G401 (cell line): ENCODE data around the gene TXNDC11. TPM values are rescaled to one million over a fixed set of nuclear protein-coding genes. Genes with fewer than 3 reads are reported as not detected.
A peak's percentile ranks its signal among the peaks of the same experiment; 100 is the strongest.

Source experiments
- DNase-seq: peaks from one replicate; pipeline ENCODE4 v3.0.0-alpha.2; 2015; ENCODE audit warnings: low spot score
- in situ Hi-C: cut with HindIII; loops from 2 replicates; pipeline ENCODE4 v1.10.0; 2016; ENCODE audit warnings: low sequenced_read_pairs, mixed read lengths
- total RNA-seq: library from RNA; depleted of rRNA; stranded (reverse); fragments of >200 nt; shearing (Covaris generic); gene quantifications from 2 replicates; pipeline ENCODE4 v1.2.3, GENCODE V29; 2014

Gene TXNDC11
- total RNA-seq, 1 experiment from 2014 or later, result 25.4 TPM

GRCh38 chr16:11727796-11728543 lies 14.7 kb downstream of the TXNDC11 start:
- in situ Hi-C loops, result no loop called here
- no peak for DNase-seq

GRCh38 chr16:11726008-11726407 lies 16.6 kb downstream of the TXNDC11 start:
- in situ Hi-C loops, result no loop called here

GRCh38 chr16:11725457-11725856 lies 17.2 kb downstream of the TXNDC11 start:
- in situ Hi-C loops, result no loop called here
- no peak for DNase-seq

More at GRCh38 chr16:11726008-11726407, 16.6 kb downstream of the TXNDC11 start:
- DNase-seq, result no peak

GRCh38 chr16:11722468-11722808 lies 20.2 kb downstream of the TXNDC11 start:
- in situ Hi-C loops, result no loop called here

GRCh38 chr16:11721781-11722467 lies 20.7 kb downstream of the TXNDC11 start:
- no peak for DNase-seq

More at GRCh38 chr16:11722468-11722808, 20.2 kb downstream of the TXNDC11 start:
- DNase-seq, result no peak

GRCh38 chr16:11719762-11720161 lies 22.9 kb downstream of the TXNDC11 start:
- no peak for DNase-seq

More at GRCh38 chr16:11721781-11722467, 20.7 kb downstream of the TXNDC11 start:
- in situ Hi-C loops, result no loop called here

GRCh38 chr16:11719171-11719570 lies 23.5 kb downstream of the TXNDC11 start:
- no peak for DNase-seq
- in situ Hi-C loops, result no loop called here

More at GRCh38 chr16:11719762-11720161, 22.9 kb downstream of the TXNDC11 start:
- in situ Hi-C loops, result no loop called here

- in situ Hi-C loops, result no loop called here
- DNase-seq, result no peak
Observed at GRCh38 chr16:11717811-11718210, 24.8 kb downstream of the TXNDC11 start.

GRCh38 chr16:11716336-11716735 lies 26.3 kb downstream of the TXNDC11 start:
- no peak for DNase-seq
- in situ Hi-C loops, result no loop called here

GRCh38 chr16:11715246-11715947 lies 27.3 kb downstream of the TXNDC11 start:
- in situ Hi-C loops, result no loop called here
- peak; percentile 69 for DNase-seq

GRCh38 chr16:11712122-11712521 lies 30.5 kb downstream of the TXNDC11 start:
- in situ Hi-C loops, result no loop called here
- DNase-seq, result no peak

- no peak for DNase-seq
- in situ Hi-C loops, result no loop called here
Observed at GRCh38 chr16:11711662-11712061, 31.0 kb downstream of the TXNDC11 start.

- no peak for DNase-seq
- in situ Hi-C loops, result no loop called here
Observed at GRCh38 chr16:11708421-11708820, 34.2 kb downstream of the TXNDC11 start.

GRCh38 chr16:11707679-11708197 lies 34.9 kb downstream of the TXNDC11 start:
- in situ Hi-C loops, result no loop called here

GRCh38 chr16:11706180-11706742 lies 36.4 kb downstream of the TXNDC11 start:
- in situ Hi-C loops, result no loop called here

More at GRCh38 chr16:11707679-11708197, 34.9 kb downstream of the TXNDC11 start:
- DNase-seq, result no peak

GRCh38 chr16:11705311-11706025 lies 37.2 kb downstream of the TXNDC11 start:
- in situ Hi-C loops, result no loop called here
- peak; percentile 79 for DNase-seq

More at GRCh38 chr16:11706180-11706742, 36.4 kb downstream of the TXNDC11 start:
- DNase-seq, result no peak

- in situ Hi-C loops, result no loop called here
- no peak for DNase-seq
Observed at GRCh38 chr16:11700264-11701029, 42.2 kb downstream of the TXNDC11 start.
